ENCODE results near the gene MAPT. TPM values are rescaled to one million over a fixed set of nuclear protein-coding genes. Genes with fewer than 3 reads are reported as not detected.

The MAPT gene
- total RNA-seq = 5.1 TPM
- long read RNA-seq, full-length matches to known transcripts = 1 of 3 reads
- long read RNA-seq, partial matches to known transcripts = 0 of 3 reads
- long read RNA-seq, other reads (novel, unspliced or antisense) = 2 of 3 reads

GRCh38 chr17:45894022-45894784, at the start of gene MAPT:
Gene MAPT (plus strand): TSS chr17:45894554. CDS start chr17:45962338, 67,784 bp downstream.
- H3K4me3 ChIP-seq = peak within 1 kb of the TSS; percentile 74
- DNase-seq (peak; percentile 96), ATAC-seq (peak; percentile 99)
- peaks cover 47% of the 10 kb centered on the region for H3K27me3 ChIP-seq
- H3K9me3 ChIP-seq = no peaks in the 10 kb centered on the region
- H3K27ac ChIP-seq = peak within 1 kb of the TSS; percentile 68
- peak; percentile 90 for TF ChIP-seq CTCF (IDR thresholded peaks at IDR 0.05)
- no peaks in the 10 kb centered on the region for H3K36me3 ChIP-seq
- intact Hi-C loops (cut with DNase I) = no loop called here
- peaks cover 15% of the 10 kb centered on the region for H3K4me1 ChIP-seq

GRCh38 chr17:45844695-45845375, 49.5 kb upstream of the MAPT start, which contains the start of gene SPPL2C:
Gene SPPL2C (plus strand): TSS chr17:45844881. CDS start chr17:45844907, 26 bp downstream.
- DNase-seq = no peak
- Histone ChIP-seq H3K36me3 (no peaks in the 10 kb centered on the region), H3K4me1 (no peaks in the 10 kb centered on the region), H3K27ac (no peak within 1 kb of the TSS), H3K9me3 (no peaks in the 10 kb centered on the region), H3K27me3 (no peaks in the 10 kb centered on the region), H3K4me3 (no peak within 1 kb of the TSS)
- no peak for ATAC-seq
- intact Hi-C loops (cut with DNase I) = no loop called here
- TF ChIP-seq CTCF (IDR thresholded peaks at IDR 0.05) = no peak

- TF ChIP-seq CTCF (IDR thresholded peaks at IDR 0.05) = no peak
- intact Hi-C loops (cut with DNase I) = no loop called here
- DNase-seq (no peak), ATAC-seq (no peak)
- no peaks in the 10 kb centered on the region for H3K9me3 ChIP-seq
- H3K36me3 ChIP-seq = no peaks in the 10 kb centered on the region
- no peaks in the 10 kb centered on the region for H3K27me3 ChIP-seq
- no peaks in the 10 kb centered on the region for H3K4me1 ChIP-seq
- H3K4me3 ChIP-seq = no peak overlapping the region
- no peak overlapping the region for H3K27ac ChIP-seq
Observed at GRCh38 chr17:45845376-45846185, 48.8 kb upstream of the MAPT start.

- Histone ChIP-seq H3K36me3 (no peaks in the 10 kb centered on the region), H3K27ac (no peak overlapping the region), H3K4me3 (no peak overlapping the region), H3K9me3 (no peaks in the 10 kb centered on the region), H3K27me3 (no peaks in the 10 kb centered on the region), H3K4me1 (no peaks in the 10 kb centered on the region)
- DNase-seq (no peak), ATAC-seq (no peak)
- no peak for TF ChIP-seq CTCF (IDR thresholded peaks at IDR 0.05)
- intact Hi-C loops (cut with DNase I) = no loop called here
Observed at GRCh38 chr17:45846223-45846622, 48.1 kb upstream of the MAPT start.

- ATAC-seq (no peak), DNase-seq (no peak)
- no peak for TF ChIP-seq CTCF (IDR thresholded peaks at IDR 0.05)
- H3K27me3 ChIP-seq = no peaks in the 10 kb centered on the region
- intact Hi-C loops (cut with DNase I) = no loop called here
- no peaks in the 10 kb centered on the region for H3K4me1 ChIP-seq
- no peak overlapping the region for H3K27ac ChIP-seq
- no peaks in the 10 kb centered on the region for H3K36me3 ChIP-seq
- H3K9me3 ChIP-seq = no peaks in the 10 kb centered on the region
- H3K4me3 ChIP-seq = no peak overlapping the region
Observed at GRCh38 chr17:45846646-45847045, 47.7 kb upstream of the MAPT start.
